HepG2 (cell line): ENCODE measurements around the gene PEBP1. TPM values are rescaled to one million over a fixed set of nuclear protein-coding genes. Genes with fewer than 3 reads are reported as not detected.

ENCODE experiments used
- ARID4A ChIP-seq: sonication (generic); formaldehyde crosslinking; IDR thresholded peaks from 2 replicates; pipeline ENCODE4 v1.5.0; 2020; ENCODE audit warnings: mild to moderate bottlenecking, missing genetic modification reagents, borderline replicate concordance
- DZIP1 ChIP-seq: sonication (generic); formaldehyde crosslinking; IDR thresholded peaks from 2 replicates; pipeline ENCODE4 v1.5.0; 2020; ENCODE audit warnings: mild to moderate bottlenecking, missing genetic modification reagents
- MZF1 ChIP-seq: sonication (generic); formaldehyde crosslinking; IDR thresholded peaks from 2 replicates; pipeline ENCODE4 v1.8.1; 2023; ENCODE audit warnings: mild to moderate bottlenecking, missing genetic modification reagents, borderline replicate concordance
- NRL ChIP-seq: sonication (generic); formaldehyde crosslinking; IDR thresholded peaks from 2 replicates; pipeline ENCODE4 v1.5.0; 2020; ENCODE audit warnings: missing genetic modification reagents, mild to moderate bottlenecking, moderate library complexity, borderline replicate concordance
- PAWR ChIP-seq: sonication (generic); formaldehyde crosslinking; IDR thresholded peaks from 2 replicates; pipeline ENCODE4 v1.4.0; 2020; ENCODE audit warnings: missing genetic modification reagents, mild to moderate bottlenecking, borderline replicate concordance
- PRPF4 ChIP-seq: fragments of 200-400 bp; formaldehyde crosslinking; IDR thresholded peaks from 2 replicates; pipeline ENCODE4 v1.6.1; 2016; ENCODE audit warnings: low read length, low read depth; ENCODE audit not compliant: poor library complexity, severe bottlenecking
- TAF15 ChIP-seq: fragments of 200-400 bp; formaldehyde crosslinking; IDR thresholded peaks from one replicate; pipeline ENCODE4 v1.6.1; 2018; ENCODE audit warnings: mild to moderate bottlenecking, low read depth, low read length; ENCODE audit not compliant: poor library complexity, severe bottlenecking
- TBX2 ChIP-seq: sonication (generic); formaldehyde crosslinking; IDR thresholded peaks from 2 replicates; pipeline ENCODE4 v1.5.0; 2020; ENCODE audit warnings: missing genetic modification reagents, mild to moderate bottlenecking, borderline replicate concordance
- TSC22D2 ChIP-seq: sonication (generic); formaldehyde crosslinking; IDR thresholded peaks from 2 replicates; pipeline ENCODE4 v1.5.1; 2020; ENCODE audit warnings: missing genetic modification reagents, mild to moderate bottlenecking, borderline replicate concordance
- ZNF800 ChIP-seq: sonication (generic); formaldehyde crosslinking; IDR thresholded peaks from 2 replicates; pipeline ENCODE4 v1.4.0; 2020; ENCODE audit warnings: missing genetic modification reagents
- polyA plus RNA-seq, 8 experiments: library from polyadenylated mRNA; depleted of rRNA in 3 of 8; stranded (reverse) in 7 of 8; unstranded in 1 of 8; fragments of >200 nt; fragmentation: Illumina TruSeq in 4 of 8; extraction: Trizol in 4 of 8; gene quantifications; 2 replicates each; pipeline versions ENCODE4 v1.2.1 to v1.2.3, GENCODE V29; 2011 to 2016; ENCODE audit warnings: low read depth in 4 of 8, missing spikeins in 1 of 8, mixed read lengths in 1 of 8; ENCODE audit not compliant: insufficient read depth in 1 of 8
- total RNA-seq, 5 experiments: library from RNA; depleted of rRNA; stranded (reverse); fragments of >200 nt; fragmentation: Illumina TruSeq; extraction: Trizol; gene quantifications; 2 replicates each; pipeline ENCODE4 v1.2.3, GENCODE V29; 2016; ENCODE audit warnings: low read depth in 1 of 5

Gene PEBP1
- total and polyA plus RNA-seq, 2 of the 13 experiments (the other 11 are each of a cell fraction or from before 2014, with no cell fraction given) = 538 to 1,505 TPM

GRCh38 chr12:118183155-118183554 is 47.2 kb downstream of the PEBP1 start (continued):
- TF ChIP-seq DZIP1 (CRISPR knock-in tag) = no peak
- TF ChIP-seq MZF1 (CRISPR knock-in tag) = no peak
- TF ChIP-seq TBX2 (CRISPR knock-in tag) = no peak
- no peak for TF ChIP-seq PRPF4
- TF ChIP-seq ARID4A (CRISPR knock-in tag) = no peak
- TF ChIP-seq TSC22D2 (CRISPR knock-in tag) = no peak
- TF ChIP-seq NRL = no peak
- TF ChIP-seq ZNF800 (CRISPR knock-in tag) = no peak
- no peak for TF ChIP-seq TAF15
- no peak for TF ChIP-seq PAWR (CRISPR knock-in tag)
